Mammary epithelial cell (primary cell): ENCODE measurements around the gene SLC6A14.

Experiments used
- CTCF ChIP-seq, 2 donors: IDR thresholded peaks in 1 of 2; conservative IDR thresholded peaks in 1 of 2; 2 replicates each; pipeline ENCODE4 v1.5.1; 2011 to 2012; ENCODE audit warnings: inconsistent platforms in 2 of 2, low read length in 2 of 2, mild to moderate bottlenecking in 2 of 2, control low read depth in 1 of 2, low read depth in 1 of 2; ENCODE audit not compliant: insufficient read depth in 1 of 2; ENCODE audit errors: extremely low read depth in 1 of 2
- EZH2 ChIP-seq: IDR thresholded peaks from 2 replicates; pipeline ENCODE4 v1.6.1; 2012; ENCODE audit warnings: low read length, inconsistent platforms, borderline replicate concordance

- TF ChIP-seq CTCF (conservative IDR thresholded peaks at IDR 0.05 in 1 of 2, IDR thresholded peaks at IDR 0.05 in 1 of 2; ENCODE audit: extremely low read depth in 1 of 2, insufficient read depth in 1 of 2, low read depth in 1 of 2, low read length in 2 of 2): no peak
- TF ChIP-seq EZH2: no peak
Observed at GRCh38 chrX:116462822-116463221, 26.4 kb downstream of the SLC6A14 start, which contains the start of gene CT83.
